DLD1 (cell line): ENCODE data around the gene OTUB2.

ENCODE experiments used
- in situ Hi-C: cut with HindIII; loops from 2 replicates; pipeline ENCODE4 v1.10.0; 2017; ENCODE audit warnings: low sequenced_read_pairs

Gene OTUB2

GRCh38 chr14:94038921-94039629 is 12.9 kb downstream of the OTUB2 start:
- in situ Hi-C loops = no loop called here

DNA sequence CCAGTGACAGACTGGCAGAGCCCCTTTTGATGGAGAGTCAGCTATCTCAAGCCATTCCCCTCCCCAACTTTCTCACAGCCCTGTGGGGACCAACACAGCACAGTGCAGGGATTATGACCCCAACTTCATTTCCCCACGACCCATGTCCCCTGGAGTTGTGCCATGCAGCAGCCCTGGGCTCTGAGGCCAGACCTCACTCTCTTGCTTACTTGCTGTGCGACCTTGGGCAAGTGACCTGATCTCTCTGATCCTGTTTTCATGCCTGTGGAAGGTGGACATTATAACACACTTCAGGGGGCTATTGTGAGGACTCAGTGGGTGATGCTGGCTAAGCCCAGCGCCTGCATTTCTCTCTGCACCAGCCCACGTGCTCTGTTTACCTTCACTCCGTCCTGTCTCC is 14.1 kb downstream of the OTUB2 start:
- in situ Hi-C loops = no loop called here

DNA sequence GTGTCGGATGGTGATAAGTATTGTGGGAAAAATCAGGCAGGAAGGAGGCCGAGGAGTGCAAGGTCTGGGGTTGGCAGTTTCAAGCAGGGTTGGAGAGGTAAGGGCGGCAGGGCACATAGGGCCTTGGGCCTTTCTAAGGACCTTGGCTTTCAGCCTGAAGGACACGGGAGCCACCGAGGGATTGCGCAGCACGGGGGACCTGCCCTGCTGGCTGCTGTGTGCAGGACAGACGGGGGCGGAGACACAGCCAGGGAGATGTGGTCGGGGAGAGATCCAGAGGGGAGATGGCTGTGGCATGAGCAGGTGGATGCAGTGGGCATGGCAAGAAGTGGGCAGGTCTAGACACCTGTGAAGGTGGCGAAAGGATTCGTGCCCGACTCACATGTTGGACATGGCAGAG is 14.7 kb downstream of the OTUB2 start:
- in situ Hi-C loops = no loop called here

- in situ Hi-C loops = no loop called here
Observed at GRCh38 chr14:94041551-94042346, 15.6 kb downstream of the OTUB2 start.

- in situ Hi-C loops = no loop called here
Observed at GRCh38 chr14:94042433-94043091, 16.4 kb downstream of the OTUB2 start.

- in situ Hi-C loops = no loop called here
Observed at GRCh38 chr14:94043111-94043755, 17.1 kb downstream of the OTUB2 start.

DNA sequence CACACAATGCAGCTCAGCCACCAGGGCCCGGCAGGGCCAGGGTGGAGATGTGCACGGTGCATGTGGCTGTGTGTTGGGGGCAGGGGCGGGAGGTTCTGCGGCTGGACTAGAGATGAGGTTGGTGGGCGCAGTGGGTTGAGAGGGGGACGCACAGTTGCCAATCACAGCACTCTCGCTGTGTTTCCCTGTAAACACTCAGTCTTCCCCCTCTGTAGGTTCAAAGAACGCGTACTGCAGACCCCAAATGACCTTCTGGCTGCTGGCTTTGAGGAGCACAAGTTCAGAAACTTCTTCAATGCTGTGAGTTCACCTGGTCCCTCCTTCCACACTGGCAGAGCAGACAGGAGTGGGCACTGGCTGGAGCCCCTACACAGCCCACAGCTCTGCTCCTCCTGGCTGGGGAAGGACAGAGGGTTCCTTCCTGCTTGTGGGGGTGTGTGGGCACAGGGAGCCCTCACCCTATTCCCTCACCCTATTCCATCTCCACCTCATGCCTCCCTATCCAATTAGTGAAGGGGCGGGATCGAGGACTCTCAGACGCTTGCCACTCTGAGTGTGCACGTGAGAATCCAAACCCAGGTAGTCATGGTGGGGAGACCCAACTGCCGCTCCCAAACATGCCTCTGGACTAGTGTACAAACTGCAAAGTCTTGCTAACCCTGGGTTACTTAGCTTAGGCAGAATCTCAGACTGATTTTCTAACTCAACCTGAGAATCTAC is 17.8 kb downstream of the OTUB2 start:
- in situ Hi-C loops = no loop called here

DNA sequence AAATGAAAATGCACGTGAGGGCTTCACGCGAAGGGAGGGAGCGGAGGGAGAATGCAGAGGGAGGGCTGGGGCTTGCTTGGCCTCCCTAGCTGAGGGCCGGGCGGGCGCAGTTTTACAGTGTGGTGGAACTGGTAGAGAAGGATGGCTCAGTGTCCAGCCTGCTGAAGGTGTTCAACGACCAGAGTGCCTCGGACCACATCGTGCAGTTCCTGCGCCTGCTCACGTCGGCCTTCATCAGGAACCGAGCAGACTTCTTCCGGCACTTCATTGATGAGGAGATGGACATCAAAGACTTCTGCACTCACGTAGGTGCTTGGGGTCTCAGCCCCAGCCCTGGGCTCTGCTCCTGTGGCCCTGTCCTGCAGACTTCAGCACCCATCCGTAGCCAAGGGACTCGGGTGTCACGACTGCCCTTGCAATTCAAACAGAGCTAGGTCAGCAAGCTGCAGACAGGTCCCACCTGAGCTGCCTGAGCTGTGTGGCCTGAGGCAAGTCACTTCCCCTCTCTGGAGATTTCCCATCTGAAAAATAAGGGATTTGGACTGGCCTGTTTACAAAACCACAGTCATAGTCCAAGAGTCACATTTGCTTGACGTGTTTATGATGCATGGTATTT is 18.4 kb downstream of the OTUB2 start:
- in situ Hi-C loops = no loop called here

DNA sequence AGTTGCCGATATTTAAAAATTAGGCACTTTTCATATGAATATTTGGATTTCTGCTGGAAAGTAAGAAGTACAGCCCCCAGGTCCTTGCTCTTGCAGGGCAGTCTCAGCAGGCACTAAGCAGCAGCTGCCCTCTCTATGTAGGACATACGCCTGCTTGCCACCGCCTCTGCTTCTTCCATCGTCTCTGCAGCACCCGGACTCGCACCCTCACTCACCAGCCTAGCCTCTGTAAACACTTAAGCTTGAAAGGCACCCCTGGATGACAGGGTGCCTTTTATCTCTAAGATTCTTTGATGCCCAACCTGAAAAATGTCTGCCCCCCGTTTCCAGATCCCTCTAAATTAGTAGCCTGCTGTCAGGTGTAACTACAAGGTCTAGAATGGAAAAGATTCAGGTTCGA is 19.0 kb downstream of the OTUB2 start:
- in situ Hi-C loops = no loop called here

DNA sequence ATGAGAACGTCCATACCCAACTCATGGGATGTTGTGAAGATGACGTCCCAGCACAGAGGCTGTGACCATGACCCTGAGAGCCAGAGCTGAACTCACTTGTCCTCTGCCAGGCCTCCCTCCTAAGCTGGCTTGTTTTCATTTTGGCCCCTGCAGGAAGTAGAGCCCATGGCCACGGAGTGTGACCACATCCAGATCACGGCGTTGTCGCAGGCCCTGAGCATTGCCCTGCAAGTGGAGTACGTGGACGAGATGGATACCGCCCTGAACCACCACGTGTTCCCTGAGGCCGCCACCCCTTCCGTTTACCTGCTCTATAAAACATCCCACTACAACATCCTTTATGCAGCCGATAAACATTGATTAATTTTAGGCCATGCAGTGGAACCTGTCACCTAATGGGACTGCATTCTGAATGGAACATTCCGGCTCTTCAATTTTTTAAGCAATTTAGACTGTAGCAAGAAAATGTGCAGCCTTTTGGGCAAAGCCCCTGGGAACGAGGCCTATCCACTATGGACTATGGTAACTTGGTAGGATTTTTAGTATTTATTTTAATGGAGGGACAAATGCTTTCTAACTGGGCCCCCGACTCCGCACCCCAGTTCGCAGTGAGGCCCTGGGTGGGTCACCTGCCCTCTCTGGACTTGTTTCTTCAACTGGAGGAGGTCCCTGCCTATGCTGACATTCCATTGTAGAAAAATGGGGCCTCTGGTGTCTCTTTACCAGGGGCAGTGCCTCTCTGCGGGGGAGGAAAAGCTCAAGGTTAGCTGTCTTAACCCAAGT is 19.6 kb downstream of the OTUB2 start:
- in situ Hi-C loops = no loop called here

GRCh38 chr14:94046696-94047250 is 20.6 kb downstream of the OTUB2 start:
- in situ Hi-C loops = no loop called here

GRCh38 chr14:94047581-94047980 is 21.4 kb downstream of the OTUB2 start:
- in situ Hi-C loops = no loop called here

DNA sequence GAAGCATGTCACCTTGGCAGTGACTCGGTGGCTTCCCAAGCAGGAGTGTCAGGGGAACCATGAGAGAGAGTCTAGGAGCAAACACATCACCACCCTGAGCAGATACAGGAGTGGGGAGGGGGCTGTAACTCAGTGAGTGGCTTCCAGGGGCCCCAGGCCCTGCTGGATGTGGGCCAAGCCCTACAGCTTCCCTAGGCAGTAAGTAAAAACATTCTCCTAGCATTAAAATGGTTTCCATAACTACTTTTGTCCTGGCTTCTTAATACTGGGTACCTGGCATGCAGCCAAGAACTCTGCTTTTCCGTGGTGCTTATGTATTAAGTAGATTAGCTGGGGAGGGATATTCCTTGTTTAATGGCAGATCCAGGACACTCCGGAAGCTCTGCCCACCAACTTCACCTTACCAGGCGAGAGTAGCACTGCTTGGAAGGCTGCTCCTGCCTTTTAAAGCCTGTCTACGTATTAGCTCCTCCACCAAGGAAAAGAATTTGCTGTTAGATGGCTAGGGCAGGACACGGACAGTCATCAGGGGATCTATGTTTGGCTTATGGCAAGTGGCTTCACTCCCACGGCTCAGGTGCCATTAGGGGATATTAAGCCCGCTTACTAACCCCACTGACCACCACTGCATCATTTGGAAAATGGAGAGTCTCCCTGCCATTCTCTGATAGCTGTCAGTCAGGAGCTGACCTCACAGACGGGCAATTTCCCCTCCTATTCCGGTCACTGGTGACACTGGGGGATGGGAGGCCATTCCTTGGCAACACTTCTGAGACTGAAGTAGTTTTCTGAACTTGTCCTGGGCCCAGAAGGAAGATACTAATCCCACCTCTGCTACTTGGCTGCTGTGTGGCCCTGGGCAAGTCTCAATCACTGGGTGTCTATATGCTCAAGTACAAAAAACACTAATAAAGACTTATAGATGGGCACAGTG is 22.8 kb downstream of the OTUB2 start:
- in situ Hi-C loops = no loop called here

- in situ Hi-C loops = no loop called here
Observed at GRCh38 chr14:94049625-94050023, 23.5 kb downstream of the OTUB2 start.

- in situ Hi-C loops = no loop called here
Observed at GRCh38 chr14:94050231-94050880, 24.2 kb downstream of the OTUB2 start.

- in situ Hi-C loops = no loop called here
Observed at GRCh38 chr14:94051115-94051514, 25.0 kb downstream of the OTUB2 start.

- in situ Hi-C loops = no loop called here
Observed at GRCh38 chr14:94051779-94052178, 25.6 kb downstream of the OTUB2 start.

- in situ Hi-C loops = no loop called here
Observed at GRCh38 chr14:94052199-94052598, 26.1 kb downstream of the OTUB2 start.
